ENCODE data around the gene CLIC4. TPM values are rescaled to one million over a fixed set of nuclear protein-coding genes. Genes with fewer than 3 reads are reported as not detected.
"Not testable (repeated sequence)": the region's sequence is repeated elsewhere in the genome, so short reads cannot be mapped to it uniquely, and the experiment has no call there.

The CLIC4 gene
- total and polyA plus RNA-seq, 11 donors, result 111 to 917 (median 387) TPM

DNA sequence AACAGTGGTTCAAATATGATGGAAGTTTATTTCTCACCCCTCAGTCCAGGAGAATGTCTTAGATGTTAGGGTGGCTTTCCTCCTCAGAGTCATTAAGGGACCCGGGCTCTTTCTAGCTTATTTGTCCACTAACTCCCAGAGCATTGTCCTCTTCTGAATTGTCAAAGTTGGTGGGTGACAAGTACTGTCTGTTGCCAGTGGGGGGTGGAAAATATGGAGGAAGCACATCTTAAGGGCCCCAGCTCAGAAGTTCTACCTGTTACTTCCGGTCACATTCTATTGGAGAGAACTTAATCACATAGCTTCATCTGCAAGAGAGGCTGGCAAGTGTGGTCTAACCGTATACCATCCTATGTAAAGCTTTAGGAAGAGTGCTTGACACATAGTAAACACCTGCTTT, 7.1 kb downstream of the CLIC4 start:
- ATAC-seq (no peak), DNase-seq (no peak)
- intact Hi-C loops (cut with DNase I), result no loop called here
- Histone ChIP-seq H3K36me3 (peaks cover 0 to 4% (median 0%) of the 10 kb centered on the region in 9 donors), H3K4me1 (peaks cover 4 to 81% (median 61%) of the 10 kb centered on the region in 12 donors), H3K9me3 (no peaks in the 10 kb centered on the region), H3K4me3 (no peak overlapping the region), H3K27me3 (no peaks in the 10 kb centered on the region), H3K27ac (peak overlapping the region in 8 of 12 donors; percentile 36 to 67 (median 49))
- WGBS, 4 donors, result 38 to 54% (median 48%) methylated on average over 3 of the region's 3 CpGs
- TF ChIP-seq, protein P1, sequence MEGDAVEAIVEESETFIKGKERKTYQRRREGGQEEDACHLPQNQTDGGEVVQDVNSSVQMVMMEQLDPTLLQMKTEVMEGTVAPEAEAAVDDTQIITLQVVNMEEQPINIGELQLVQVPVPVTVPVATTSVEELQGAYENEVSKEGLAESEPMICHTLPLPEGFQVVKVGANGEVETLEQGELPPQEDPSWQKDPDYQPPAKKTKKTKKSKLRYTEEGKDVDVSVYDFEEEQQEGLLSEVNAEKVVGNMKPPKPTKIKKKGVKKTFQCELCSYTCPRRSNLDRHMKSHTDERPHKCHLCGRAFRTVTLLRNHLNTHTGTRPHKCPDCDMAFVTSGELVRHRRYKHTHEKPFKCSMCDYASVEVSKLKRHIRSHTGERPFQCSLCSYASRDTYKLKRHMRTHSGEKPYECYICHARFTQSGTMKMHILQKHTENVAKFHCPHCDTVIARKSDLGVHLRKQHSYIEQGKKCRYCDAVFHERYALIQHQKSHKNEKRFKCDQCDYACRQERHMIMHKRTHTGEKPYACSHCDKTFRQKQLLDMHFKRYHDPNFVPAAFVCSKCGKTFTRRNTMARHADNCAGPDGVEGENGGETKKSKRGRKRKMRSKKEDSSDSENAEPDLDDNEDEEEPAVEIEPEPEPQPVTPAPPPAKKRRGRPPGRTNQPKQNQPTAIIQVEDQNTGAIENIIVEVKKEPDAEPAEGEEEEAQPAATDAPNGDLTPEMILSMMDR (IDR thresholded peaks at IDR 0.05), result no peak
- no peak for TF ChIP-seq POLR2A (IDR thresholded peaks at IDR 0.05)

DNA sequence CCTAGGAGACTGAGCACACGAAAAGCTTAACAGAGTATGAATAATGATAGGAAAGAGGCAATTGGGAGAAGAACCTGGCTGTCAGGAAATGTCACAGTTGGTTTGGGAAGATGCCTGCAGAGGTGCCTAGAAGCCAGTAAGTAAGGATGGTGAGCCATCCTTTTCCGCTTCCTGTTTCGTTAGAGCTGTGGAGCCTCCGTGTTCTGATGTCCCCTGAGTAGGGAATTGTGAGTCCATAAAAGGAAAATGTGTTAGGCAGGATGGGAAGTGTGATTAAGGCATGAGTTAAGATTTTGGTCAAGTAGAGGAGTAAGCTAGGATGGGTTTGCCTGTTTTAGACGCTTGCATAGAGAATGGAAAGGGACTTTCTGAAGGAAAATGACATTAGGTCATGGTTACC, 9.0 kb downstream of the CLIC4 start:
- DNase-seq (no peak), ATAC-seq (peak in 3 of 4 donors; percentile 49 to 77 (median 50))
- intact Hi-C loops (cut with DNase I), result no loop called here
- Histone ChIP-seq H3K27ac (peak overlapping the region in 10 of 12 donors; percentile 3 to 67 (median 42)), H3K9me3 (no peaks in the 10 kb centered on the region), H3K27me3 (no peaks in the 10 kb centered on the region), H3K4me3 (no peak overlapping the region), H3K4me1 (peaks cover 4 to 68% (median 48%) of the 10 kb centered on the region in 12 donors), H3K36me3 (peaks cover 0 to 4% (median 0%) of the 10 kb centered on the region in 9 donors)
- no peak for TF ChIP-seq POLR2A (IDR thresholded peaks at IDR 0.05)
- TF ChIP-seq, protein P1 (IDR thresholded peaks at IDR 0.05), result no peak
- 37 to 48% (median 43%) methylated on average over 5 of the region's 5 CpGs for whole genome bisulfite sequencing, 4 donors

DNA sequence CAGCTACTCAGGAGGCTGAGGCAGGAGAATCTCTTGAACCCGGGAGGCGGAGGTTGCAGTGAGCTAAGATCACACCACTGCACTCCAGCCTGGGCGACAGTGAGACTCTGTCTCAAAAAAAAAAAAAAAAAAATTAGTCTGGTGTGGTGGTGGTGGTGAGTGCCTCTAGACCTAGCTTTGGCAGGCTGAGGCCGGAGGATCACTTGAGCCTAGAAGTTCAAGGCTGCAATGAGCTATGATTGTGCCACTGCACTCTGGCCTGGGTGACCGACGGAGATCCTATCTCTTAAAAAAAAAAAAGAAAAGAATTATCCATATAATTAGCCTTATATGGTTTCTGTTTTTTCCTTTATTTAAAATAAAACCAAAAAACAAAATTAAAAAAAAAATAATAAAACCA, 10.1 kb downstream of the CLIC4 start:
- WGBS, 4 donors, result 81 to 85% (median 84%) methylated on average over 6 of the region's 6 CpGs
- H3K36me3 ChIP-seq; intact Hi-C loops (cut with DNase I); DNase-seq; H3K9me3 ChIP-seq; H3K27ac ChIP-seq; H3K27me3 ChIP-seq; H3K4me3 ChIP-seq: not testable (repeated sequence)
- ATAC-seq, result peak in 1 of 4 donors; percentile 19
- H3K4me1 ChIP-seq, result peaks cover 4 to 68% (median 44%) of the 10 kb centered on the region in 12 donors

DNA sequence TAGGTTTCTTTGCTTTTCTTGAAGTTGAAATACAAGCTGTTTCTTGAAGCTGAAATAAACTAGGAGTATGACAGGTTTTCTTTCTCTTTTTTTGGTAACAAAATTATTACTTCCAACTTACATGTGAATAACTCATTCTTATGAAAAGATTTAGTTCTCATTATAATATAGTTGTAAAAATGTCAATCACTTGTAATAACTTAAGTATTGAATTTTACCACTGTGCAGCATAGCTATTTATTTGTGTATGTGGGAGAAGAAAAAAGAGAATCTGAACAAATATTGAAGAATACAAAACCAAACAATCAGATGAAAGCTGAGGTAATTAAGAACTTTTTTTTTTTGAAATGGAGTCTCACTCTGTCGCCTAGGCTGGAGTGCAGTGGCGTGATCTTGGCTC, 11.1 kb downstream of the CLIC4 start:
- H3K27me3 ChIP-seq, result no peaks in the 10 kb centered on the region
- intact Hi-C loops (cut with DNase I), result no loop called here
- H3K36me3 ChIP-seq, result peaks cover 0 to 4% (median 0%) of the 10 kb centered on the region in 9 donors
- H3K4me1 ChIP-seq, result peaks cover 4 to 68% (median 47%) of the 10 kb centered on the region in 12 donors
- WGBS, 4 donors, result 89 to 99% (median 96%) methylated on average over 2 of the region's 2 CpGs
- no peaks in the 10 kb centered on the region for H3K9me3 ChIP-seq
- TF ChIP-seq, protein P1 (IDR thresholded peaks at IDR 0.05), result no peak
- TF ChIP-seq POLR2A (IDR thresholded peaks at IDR 0.05), result no peak
- no peak for ATAC-seq
- H3K27ac ChIP-seq, result no peak overlapping the region
- H3K4me3 ChIP-seq, result no peak overlapping the region
- no peak for DNase-seq

DNA sequence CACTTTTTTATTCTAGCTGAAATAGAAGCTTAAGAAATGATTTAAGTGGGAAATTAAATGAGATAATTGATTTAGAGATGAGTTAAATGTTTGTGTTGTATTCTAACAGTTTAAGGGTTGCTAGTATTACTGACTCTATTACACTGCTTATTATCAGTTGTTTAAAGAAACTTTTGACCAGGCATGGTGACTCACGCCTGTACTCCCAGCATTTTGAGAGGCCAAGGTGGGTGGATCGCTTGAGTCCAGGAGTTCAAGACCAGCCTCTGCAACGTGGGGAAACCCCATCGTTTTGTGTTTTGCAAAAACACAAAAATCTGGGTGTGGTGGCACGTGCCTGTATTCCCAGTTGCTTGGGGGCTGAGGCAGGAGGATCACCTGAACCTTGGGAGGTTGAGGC, 14.2 kb downstream of the CLIC4 start:
- TF ChIP-seq, protein P1 (IDR thresholded peaks at IDR 0.05), result no peak
- no peak for TF ChIP-seq POLR2A (IDR thresholded peaks at IDR 0.05)
- peaks cover 0 to 65% (median 36%) of the 10 kb centered on the region in 12 donors for H3K4me1 ChIP-seq
- DNase-seq (no peak), ATAC-seq (no peak)
- H3K27me3 ChIP-seq, result no peaks in the 10 kb centered on the region
- no peak overlapping the region for H3K4me3 ChIP-seq
- H3K9me3 ChIP-seq, result no peaks in the 10 kb centered on the region
- no peak overlapping the region for H3K27ac ChIP-seq
- H3K36me3 ChIP-seq, result peaks cover 0 to 4% (median 0%) of the 10 kb centered on the region in 9 donors
- intact Hi-C loops (cut with DNase I), result no loop called here
- 91 to 93% (median 92%) methylated on average over 5 of the region's 5 CpGs for WGBS, 4 donors
